ENCODE data around the gene GIPC1.

DNA sequence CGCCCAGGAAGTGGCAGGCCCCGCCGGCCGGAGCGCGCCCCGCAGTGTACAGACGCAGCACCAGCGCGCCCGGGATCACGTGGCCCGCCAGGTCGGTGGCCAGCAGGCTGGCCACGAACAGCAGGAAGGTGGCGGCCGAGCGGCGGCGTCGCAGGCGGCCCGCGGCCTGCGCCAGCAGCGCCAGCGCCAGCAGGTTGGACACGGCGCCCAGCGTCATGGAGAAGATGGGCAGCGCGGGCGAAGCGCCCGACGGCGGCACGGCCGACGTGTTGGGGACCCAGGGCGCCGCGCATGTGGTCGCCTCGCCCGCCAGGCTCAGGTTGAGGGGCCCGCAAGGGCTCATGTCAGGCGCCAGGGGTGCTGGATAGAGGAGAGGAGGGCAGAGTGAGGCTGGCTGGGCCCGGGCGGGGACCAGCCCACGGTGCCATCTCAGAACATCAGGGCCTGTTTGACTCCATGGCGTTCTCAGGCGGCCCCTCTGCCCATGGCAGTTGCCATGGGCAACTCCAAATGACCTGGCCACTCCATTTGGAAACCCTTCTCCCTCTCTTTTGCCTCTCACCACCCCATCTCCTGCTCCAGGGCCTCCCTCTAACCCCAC lies 21.8 kb downstream of the GIPC1 start:
- TF ChIP-seq CEBPG (CRISPR knock-in tag; IDR thresholded peaks at IDR 0.05), result no peak
- TF ChIP-seq CEBPG (tag; conservative IDR thresholded peaks at IDR 0.05 in 1 of 2, IDR thresholded peaks at IDR 0.05 in 1 of 2), result no peak
- TF ChIP-seq, protein P1, sequence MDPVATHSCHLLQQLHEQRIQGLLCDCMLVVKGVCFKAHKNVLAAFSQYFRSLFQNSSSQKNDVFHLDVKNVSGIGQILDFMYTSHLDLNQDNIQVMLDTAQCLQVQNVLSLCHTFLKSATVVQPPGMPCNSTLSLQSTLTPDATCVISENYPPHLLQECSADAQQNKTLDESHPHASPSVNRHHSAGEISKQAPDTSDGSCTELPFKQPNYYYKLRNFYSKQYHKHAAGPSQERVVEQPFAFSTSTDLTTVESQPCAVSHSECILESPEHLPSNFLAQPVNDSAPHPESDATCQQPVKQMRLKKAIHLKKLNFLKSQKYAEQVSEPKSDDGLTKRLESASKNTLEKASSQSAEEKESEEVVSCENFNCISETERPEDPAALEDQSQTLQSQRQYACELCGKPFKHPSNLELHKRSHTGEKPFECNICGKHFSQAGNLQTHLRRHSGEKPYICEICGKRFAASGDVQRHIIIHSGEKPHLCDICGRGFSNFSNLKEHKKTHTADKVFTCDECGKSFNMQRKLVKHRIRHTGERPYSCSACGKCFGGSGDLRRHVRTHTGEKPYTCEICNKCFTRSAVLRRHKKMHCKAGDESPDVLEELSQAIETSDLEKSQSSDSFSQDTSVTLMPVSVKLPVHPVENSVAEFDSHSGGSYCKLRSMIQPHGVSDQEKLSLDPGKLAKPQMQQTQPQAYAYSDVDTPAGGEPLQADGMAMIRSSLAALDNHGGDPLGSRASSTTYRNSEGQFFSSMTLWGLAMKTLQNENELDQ (CRISPR knock-in tag; IDR thresholded peaks at IDR 0.05; ENCODE audit: borderline replicate concordance), result no peak
- TF ChIP-seq, protein P2, sequence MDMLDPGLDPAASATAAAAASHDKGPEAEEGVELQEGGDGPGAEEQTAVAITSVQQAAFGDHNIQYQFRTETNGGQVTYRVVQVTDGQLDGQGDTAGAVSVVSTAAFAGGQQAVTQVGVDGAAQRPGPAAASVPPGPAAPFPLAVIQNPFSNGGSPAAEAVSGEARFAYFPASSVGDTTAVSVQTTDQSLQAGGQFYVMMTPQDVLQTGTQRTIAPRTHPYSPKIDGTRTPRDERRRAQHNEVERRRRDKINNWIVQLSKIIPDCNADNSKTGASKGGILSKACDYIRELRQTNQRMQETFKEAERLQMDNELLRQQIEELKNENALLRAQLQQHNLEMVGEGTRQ (CRISPR knock-in tag; IDR thresholded peaks at IDR 0.05), result no peak
- no peak for TF ChIP-seq ZBTB7A (IDR thresholded peaks at IDR 0.05; ENCODE audit: borderline replicate concordance, control insufficient read depth, low read depth, low read length)
- no peak for TF ChIP-seq ELF4 (CRISPR knock-in tag; IDR thresholded peaks at IDR 0.05)
- TF ChIP-seq, protein P3, sequence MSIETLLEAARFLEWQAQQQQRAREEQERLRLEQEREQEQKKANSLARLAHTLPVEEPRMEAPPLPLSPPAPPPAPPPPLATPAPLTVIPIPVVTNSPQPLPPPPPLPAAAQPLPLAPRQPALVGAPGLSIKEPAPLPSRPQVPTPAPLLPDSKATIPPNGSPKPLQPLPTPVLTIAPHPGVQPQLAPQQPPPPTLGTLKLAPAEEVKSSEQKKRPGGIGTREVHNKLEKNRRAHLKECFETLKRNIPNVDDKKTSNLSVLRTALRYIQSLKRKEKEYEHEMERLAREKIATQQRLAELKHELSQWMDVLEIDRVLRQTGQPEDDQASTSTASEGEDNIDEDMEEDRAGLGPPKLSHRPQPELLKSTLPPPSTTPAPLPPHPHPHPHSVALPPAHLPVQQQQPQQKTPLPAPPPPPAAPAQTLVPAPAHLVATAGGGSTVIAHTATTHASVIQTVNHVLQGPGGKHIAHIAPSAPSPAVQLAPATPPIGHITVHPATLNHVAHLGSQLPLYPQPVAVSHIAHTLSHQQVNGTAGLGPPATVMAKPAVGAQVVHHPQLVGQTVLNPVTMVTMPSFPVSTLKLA (conservative IDR thresholded peaks at IDR 0.05), result no peak
- TF ChIP-seq YY1 (IDR thresholded peaks at IDR 0.05; ENCODE audit: borderline replicate concordance in 1 of 3, control insufficient read depth in 1 of 3, extremely low read depth in 1 of 3, insufficient read depth in 3 of 3, insufficient read length in 1 of 3, insufficient replicate concordance in 2 of 3, low read depth in 1 of 3, low read length in 2 of 3), result no peak
- TF ChIP-seq ZNF507 (tag; conservative IDR thresholded peaks at IDR 0.05), result no peak

Data from K562 (cell line).